NCI-H128 (cell line): Measurements from ENCODE around the gene ESRRB.

Experiments
- DNase-seq: peaks from one replicate; lab custom pipeline; 2025; ENCODE audit not compliant: unreplicated experiment; lab: John Stamatoyannopoulos, UW

The ESRRB gene

GRCh38 chr14:76405627-76406026 lies 29.7 kb downstream of the ESRRB start:
- no peak for DNase-seq

- no peak for DNase-seq
Observed at GRCh38 chr14:76407449-76408150, 31.7 kb downstream of the ESRRB start.

GRCh38 chr14:76408877-76409276 lies 32.9 kb downstream of the ESRRB start:
- DNase-seq = no peak

- no peak for DNase-seq
Observed at GRCh38 chr14:76412501-76412900, 36.6 kb downstream of the ESRRB start.

GRCh38 chr14:76413106-76413961 lies 37.4 kb downstream of the ESRRB start:
- DNase-seq = no peak

- no peak for DNase-seq
Observed at GRCh38 chr14:76413962-76414600, 38.1 kb downstream of the ESRRB start.

- no peak for DNase-seq
Observed at GRCh38 chr14:76419399-76419798, 43.5 kb downstream of the ESRRB start.

GRCh38 chr14:76420827-76421226 lies 44.9 kb downstream of the ESRRB start:
- no peak for DNase-seq

- DNase-seq = no peak
Observed at GRCh38 chr14:76421662-76422061, 45.7 kb downstream of the ESRRB start.

- DNase-seq = no peak
Observed at GRCh38 chr14:76422662-76423061, 46.7 kb downstream of the ESRRB start.

- no peak for DNase-seq
Observed at GRCh38 chr14:76423534-76423933, 47.6 kb downstream of the ESRRB start.

- DNase-seq = no peak
Observed at GRCh38 chr14:76424359-76424758, 48.4 kb downstream of the ESRRB start.

- DNase-seq = no peak
Observed at GRCh38 chr14:76426161-76426696, 50.3 kb downstream of the ESRRB start.

GRCh38 chr14:76428611-76429010 lies 52.7 kb downstream of the ESRRB start:
- no peak for DNase-seq

- no peak for DNase-seq
Observed at GRCh38 chr14:76430017-76430416, 54.1 kb downstream of the ESRRB start.

GRCh38 chr14:76430475-76430980 lies 54.6 kb downstream of the ESRRB start:
- no peak for DNase-seq

- DNase-seq = no peak
Observed at GRCh38 chr14:76431538-76431937, 55.6 kb downstream of the ESRRB start.

GRCh38 chr14:76432827-76433752 lies 57.2 kb downstream of the ESRRB start:
- DNase-seq = no peak

- no peak for DNase-seq
Observed at GRCh38 chr14:76434220-76434619, 58.3 kb downstream of the ESRRB start.

GRCh38 chr14:76439237-76439775 lies 63.4 kb downstream of the ESRRB start:
- no peak for DNase-seq
